Smooth muscle cell (in vitro differentiated cells): ENCODE measurements around the gene FOXP1. TPM values are rescaled to one million over a fixed set of nuclear protein-coding genes. Genes with fewer than 3 reads are reported as not detected.

Experiments used
- DNase-seq: peaks from one replicate; lab custom pipeline; 2025; ENCODE audit not compliant: unreplicated experiment; lab: John Stamatoyannopoulos, UW
- H2AFZ ChIP-seq: fragments of 200-600 bp; sonication (generic); 2 replicates; pipeline ENCODE4 v1.6.0; 2016; ENCODE audit warnings: antibody characterized with exemption, low read depth, mild to moderate bottlenecking
- H3F3A ChIP-seq: fragments of 200-600 bp; sonication (generic); 2 replicates; pipeline ENCODE4 v1.6.0; 2017; ENCODE audit warnings: antibody characterized with exemption, low read depth
- H3K27ac ChIP-seq: fragments of 200-600 bp; sonication (generic); 2 replicates; pipeline ENCODE4 v1.5.1; 2016; ENCODE audit warnings: low read depth, mild to moderate bottlenecking
- H3K27me3 ChIP-seq: fragments of 200-600 bp; sonication (generic); 2 replicates; pipeline ENCODE4 v1.6.1; 2016; ENCODE audit warnings: low read depth, mild to moderate bottlenecking
- H3K36me3 ChIP-seq: fragments of 200-600 bp; sonication (generic); 2 replicates; pipeline ENCODE4 v1.5.1; 2016; ENCODE audit warnings: low read depth
- H3K4me1 ChIP-seq: fragments of 200-600 bp; sonication (generic); 2 replicates; pipeline ENCODE4 v1.5.1; 2016; ENCODE audit warnings: low read depth
- H3K4me2 ChIP-seq: fragments of 200-600 bp; sonication (generic); 2 replicates; pipeline ENCODE4 v1.6.0; 2016; ENCODE audit warnings: mild to moderate bottlenecking
- H3K4me3 ChIP-seq: fragments of 200-600 bp; sonication (generic); 2 replicates; pipeline ENCODE4 v1.5.1; 2016; ENCODE audit warnings: mild to moderate bottlenecking
- H3K79me2 ChIP-seq: fragments of 200-600 bp; sonication (generic); 2 replicates; pipeline ENCODE4 v1.6.0; 2016; ENCODE audit warnings: low read depth, mild to moderate bottlenecking
- H3K9ac ChIP-seq: fragments of 200-600 bp; sonication (generic); 2 replicates; pipeline ENCODE4 v1.6.0; 2016; ENCODE audit warnings: low read depth
- H3K9me3 ChIP-seq: fragments of 200-600 bp; sonication (generic); replicated peaks from 2 replicates; pipeline ENCODE4 v1.5.1; 2016; ENCODE audit warnings: low read depth
- H4K20me1 ChIP-seq: fragments of 200-600 bp; sonication (generic); 2 replicates; pipeline ENCODE4 v1.6.0; 2016; ENCODE audit warnings: low read depth
- CTCF ChIP-seq: fragments of 200-600 bp; sonication (generic); IDR thresholded peaks from 2 replicates; pipeline ENCODE4 v1.5.1; 2017; ENCODE audit warnings: borderline replicate concordance, mild to moderate bottlenecking, antibody characterized with exemption; ENCODE audit not compliant: insufficient read depth, poor library complexity, severe bottlenecking
- WGBS: methylation state at CpG from one replicate; pipeline ENCODE4 v1.1.7; 2016; ENCODE audit warnings: low lambda C conversion rate; 5-methylcytosine and 5-hydroxymethylcytosine counted together
- polyA plus RNA-seq: library from polyadenylated mRNA; unstranded; fragments of >200 nt; fragmentation: Nextera tagmentation; extraction: Ambion mirVana; gene quantifications from 2 replicates; pipeline ENCODE4 v1.2.1, GENCODE V29; 2016
- total RNA-seq: library from RNA; depleted of rRNA; stranded (reverse); fragments of >200 nt; gene quantifications from 2 replicates; pipeline ENCODE4 v1.2.3, GENCODE V29; 2014

Gene FOXP1
- total and polyA plus RNA-seq, 2 experiments from 2014 or later = 40.9 to 68.0 TPM

GRCh38 chr3:71037775-71038174 lies 545.8 kb downstream of the FOXP1 start:
- 94% methylated on average over 7 of the region's 7 CpGs for WGBS
- peaks cover 4% of the 10 kb centered on the region for H3K36me3 ChIP-seq
- H3F3A ChIP-seq = no peaks in the 10 kb centered on the region
- H3K27me3 ChIP-seq = no peaks in the 10 kb centered on the region
- no peaks in the 10 kb centered on the region for H3K4me1 ChIP-seq
- no peak overlapping the region for H2AFZ ChIP-seq
- no peak overlapping the region for H3K4me2 ChIP-seq
- H3K79me2 ChIP-seq = no peaks in the 10 kb centered on the region
- no peak for DNase-seq
- TF ChIP-seq CTCF = no peak
- H3K4me3 ChIP-seq = no peak overlapping the region
- H4K20me1 ChIP-seq = peaks cover 56% of the 10 kb centered on the region
- H3K27ac ChIP-seq = no peak overlapping the region
- H3K9me3 ChIP-seq = no peaks in the 10 kb centered on the region
- H3K9ac ChIP-seq = no peak overlapping the region

- WGBS = 93% methylated on average over 5 of the region's 5 CpGs
- H4K20me1 ChIP-seq = peaks cover 61% of the 10 kb centered on the region
- no peak for DNase-seq
- no peaks in the 10 kb centered on the region for H3K27me3 ChIP-seq
- H3K4me3 ChIP-seq = no peak overlapping the region
- H3K4me2 ChIP-seq = peak overlapping the region; percentile 8
- peak overlapping the region; percentile 26 for H3K27ac ChIP-seq
- no peaks in the 10 kb centered on the region for H3K79me2 ChIP-seq
- H3K9ac ChIP-seq = no peak overlapping the region
- H2AFZ ChIP-seq = no peak overlapping the region
- no peaks in the 10 kb centered on the region for H3K4me1 ChIP-seq
- no peaks in the 10 kb centered on the region for H3F3A ChIP-seq
- peaks cover 4% of the 10 kb centered on the region for H3K36me3 ChIP-seq
- no peaks in the 10 kb centered on the region for H3K9me3 ChIP-seq
- no peak for TF ChIP-seq CTCF
These were observed 547.6 kb downstream of the FOXP1 start for GRCh38 chr3:71035886-71036285.

DNA sequence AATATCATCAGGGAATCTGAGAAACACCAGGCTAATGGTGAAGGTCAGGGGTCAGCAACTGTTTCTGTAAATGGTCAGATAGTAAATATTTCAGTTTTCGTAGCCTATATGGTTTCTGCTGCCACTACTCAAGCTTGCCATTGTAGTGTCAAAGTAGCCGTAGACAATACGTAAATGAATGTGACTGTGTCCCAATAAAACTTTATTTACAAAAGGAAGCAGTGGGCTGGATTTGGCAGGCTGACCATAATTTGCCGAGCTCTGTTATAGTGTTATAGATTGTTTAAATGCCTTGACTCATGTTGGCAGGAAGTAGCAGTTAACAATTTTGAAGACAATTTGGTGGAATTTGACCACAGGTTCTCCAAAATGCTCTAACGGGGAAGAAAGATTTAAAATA lies 548.2 kb downstream of the FOXP1 start:
- TF ChIP-seq CTCF = no peak
- Histone ChIP-seq H4K20me1 (peaks cover 67% of the 10 kb centered on the region), H3F3A (no peaks in the 10 kb centered on the region), H3K27me3 (no peaks in the 10 kb centered on the region), H2AFZ (no peak overlapping the region), H3K4me3 (no peak overlapping the region), H3K27ac (peak overlapping the region; percentile 26), H3K4me2 (peak overlapping the region; percentile 8), H3K4me1 (no peaks in the 10 kb centered on the region), H3K9me3 (no peaks in the 10 kb centered on the region), H3K79me2 (no peaks in the 10 kb centered on the region), H3K9ac (no peak overlapping the region), H3K36me3 (peaks cover 1% of the 10 kb centered on the region)
- DNase-seq = no peak
- 42% methylated on average over 5 of the region's 5 CpGs for WGBS

GRCh38 chr3:71033681-71034220 lies 549.8 kb downstream of the FOXP1 start:
- no peaks in the 10 kb centered on the region for H3F3A ChIP-seq
- H3K4me2 ChIP-seq = no peak overlapping the region
- TF ChIP-seq CTCF = no peak
- peaks cover 71% of the 10 kb centered on the region for H4K20me1 ChIP-seq
- no peak overlapping the region for H3K9ac ChIP-seq
- H3K4me1 ChIP-seq = no peaks in the 10 kb centered on the region
- H2AFZ ChIP-seq = no peak overlapping the region
- H3K27ac ChIP-seq = no peak overlapping the region
- H3K79me2 ChIP-seq = no peaks in the 10 kb centered on the region
- no peak overlapping the region for H3K4me3 ChIP-seq
- H3K9me3 ChIP-seq = no peaks in the 10 kb centered on the region
- WGBS = 92% methylated on average over 9 of the region's 9 CpGs
- no peaks in the 10 kb centered on the region for H3K27me3 ChIP-seq
- H3K36me3 ChIP-seq = no peaks in the 10 kb centered on the region
- DNase-seq = no peak
